HEK293T (cell line): Measurements from ENCODE around the gene ABCB9.

Source experiments
- FOXA1 ChIP-seq: fragments of 450-650 bp; IDR thresholded peaks from 2 replicates; pipeline ENCODE4 v1.6.1; 2016; ENCODE audit warnings: mild to moderate bottlenecking
- FOXK2 ChIP-seq: fragments of 450-650 bp; IDR thresholded peaks from 2 replicates; pipeline ENCODE4 v1.6.1; 2016; ENCODE audit warnings: mild to moderate bottlenecking
- FOXM1 ChIP-seq: fragments of 450-650 bp; IDR thresholded peaks from 2 replicates; pipeline ENCODE4 v1.6.1; 2017; ENCODE audit warnings: mild to moderate bottlenecking, borderline replicate concordance
- ZNF384 ChIP-seq: fragments of 450-650 bp; IDR thresholded peaks from 2 replicates; pipeline ENCODE4 v1.6.1; 2016
- TF ChIP-seq, protein P1 (sequence below): fragments of 450-650 bp; IDR thresholded peaks from 2 replicates; pipeline ENCODE4 v1.6.1; 2016

DNA sequence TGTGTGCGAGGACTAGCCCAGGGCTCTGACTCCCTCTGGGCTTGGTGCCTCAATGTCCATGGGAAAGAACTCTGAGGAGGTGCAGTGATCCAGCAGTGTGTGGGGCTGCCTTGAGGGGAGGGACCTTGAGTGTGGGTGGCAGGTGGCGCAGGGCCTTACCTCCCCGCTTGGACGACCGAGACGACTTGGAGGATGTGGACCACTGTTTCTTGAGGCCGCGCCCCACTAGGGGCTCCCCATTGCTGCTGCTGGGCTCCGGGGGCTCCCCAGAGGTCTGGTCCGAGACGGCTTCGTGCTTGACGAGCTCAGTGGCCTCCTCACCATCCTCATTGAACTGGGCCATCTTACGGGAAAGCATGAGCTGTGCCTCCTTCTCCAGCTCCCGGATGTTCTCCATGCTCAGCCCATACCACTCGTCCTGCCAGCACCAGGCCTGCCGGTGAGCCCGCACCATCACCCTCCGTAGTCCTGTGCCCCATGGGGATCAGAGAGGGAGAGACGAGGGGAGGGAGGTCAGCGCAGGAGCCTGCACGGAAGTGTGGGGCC is 38.9 kb upstream of the ABCB9 start:
- TF ChIP-seq, protein P1, sequence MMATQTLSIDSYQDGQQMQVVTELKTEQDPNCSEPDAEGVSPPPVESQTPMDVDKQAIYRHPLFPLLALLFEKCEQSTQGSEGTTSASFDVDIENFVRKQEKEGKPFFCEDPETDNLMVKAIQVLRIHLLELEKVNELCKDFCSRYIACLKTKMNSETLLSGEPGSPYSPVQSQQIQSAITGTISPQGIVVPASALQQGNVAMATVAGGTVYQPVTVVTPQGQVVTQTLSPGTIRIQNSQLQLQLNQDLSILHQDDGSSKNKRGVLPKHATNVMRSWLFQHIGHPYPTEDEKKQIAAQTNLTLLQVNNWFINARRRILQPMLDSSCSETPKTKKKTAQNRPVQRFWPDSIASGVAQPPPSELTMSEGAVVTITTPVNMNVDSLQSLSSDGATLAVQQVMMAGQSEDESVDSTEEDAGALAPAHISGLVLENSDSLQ, result no peak
- TF ChIP-seq FOXK2 (no peak), FOXM1 (no peak), ZNF384 (no peak), FOXA1 (no peak)
